ENCODE data around the gene GFAP.

Gene GFAP

DNA sequence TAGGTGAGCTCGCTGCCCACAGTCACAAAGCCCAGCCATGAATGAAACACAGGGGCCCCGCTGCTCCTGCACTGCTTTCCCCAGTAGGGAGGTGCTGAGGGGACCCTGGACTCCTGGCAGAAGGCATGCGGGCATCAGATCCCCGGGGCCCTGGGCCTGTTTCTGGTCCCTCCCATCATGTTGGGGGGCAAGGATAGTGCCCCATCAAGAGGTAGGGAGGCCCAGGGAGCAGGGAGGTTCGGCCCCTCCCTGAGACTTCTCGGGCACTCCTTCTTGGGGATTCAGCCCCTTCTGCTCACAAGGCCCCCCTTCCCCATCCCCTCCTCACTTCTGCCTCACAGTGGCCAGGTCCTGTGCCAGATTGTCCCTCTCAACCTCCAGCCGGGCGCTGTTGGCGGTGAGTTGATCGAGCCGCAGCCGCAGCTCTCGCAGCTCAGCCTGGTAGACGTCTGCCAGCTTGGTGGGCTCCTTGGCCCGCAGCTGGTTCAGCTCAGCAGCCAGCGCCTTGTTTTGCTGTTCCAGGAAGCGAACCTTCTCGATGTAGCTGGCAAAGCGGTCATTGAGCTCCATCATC, 515 bp downstream of the GFAP start:
- no peak overlapping the region for H3K4me3 ChIP-seq (replicated peaks; ENCODE audit: low read depth, low read length)
- no peak for DNase-seq (ENCODE audit: extremely low read depth, low read depth)
- TF ChIP-seq, protein P1, sequence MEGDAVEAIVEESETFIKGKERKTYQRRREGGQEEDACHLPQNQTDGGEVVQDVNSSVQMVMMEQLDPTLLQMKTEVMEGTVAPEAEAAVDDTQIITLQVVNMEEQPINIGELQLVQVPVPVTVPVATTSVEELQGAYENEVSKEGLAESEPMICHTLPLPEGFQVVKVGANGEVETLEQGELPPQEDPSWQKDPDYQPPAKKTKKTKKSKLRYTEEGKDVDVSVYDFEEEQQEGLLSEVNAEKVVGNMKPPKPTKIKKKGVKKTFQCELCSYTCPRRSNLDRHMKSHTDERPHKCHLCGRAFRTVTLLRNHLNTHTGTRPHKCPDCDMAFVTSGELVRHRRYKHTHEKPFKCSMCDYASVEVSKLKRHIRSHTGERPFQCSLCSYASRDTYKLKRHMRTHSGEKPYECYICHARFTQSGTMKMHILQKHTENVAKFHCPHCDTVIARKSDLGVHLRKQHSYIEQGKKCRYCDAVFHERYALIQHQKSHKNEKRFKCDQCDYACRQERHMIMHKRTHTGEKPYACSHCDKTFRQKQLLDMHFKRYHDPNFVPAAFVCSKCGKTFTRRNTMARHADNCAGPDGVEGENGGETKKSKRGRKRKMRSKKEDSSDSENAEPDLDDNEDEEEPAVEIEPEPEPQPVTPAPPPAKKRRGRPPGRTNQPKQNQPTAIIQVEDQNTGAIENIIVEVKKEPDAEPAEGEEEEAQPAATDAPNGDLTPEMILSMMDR (IDR thresholded peaks at IDR 0.05; ENCODE audit: low read depth, low read length, missing control alignments) = no peak

GRCh38 chr17:44914148-44914547, 1.2 kb downstream of the GFAP start:
- no peak for DNase-seq (ENCODE audit: extremely low read depth, low read depth)
- TF ChIP-seq, protein P1 (IDR thresholded peaks at IDR 0.05; ENCODE audit: low read depth, low read length, missing control alignments) = no peak
- H3K4me3 ChIP-seq (replicated peaks; ENCODE audit: low read depth, low read length) = no peak overlapping the region

DNA sequence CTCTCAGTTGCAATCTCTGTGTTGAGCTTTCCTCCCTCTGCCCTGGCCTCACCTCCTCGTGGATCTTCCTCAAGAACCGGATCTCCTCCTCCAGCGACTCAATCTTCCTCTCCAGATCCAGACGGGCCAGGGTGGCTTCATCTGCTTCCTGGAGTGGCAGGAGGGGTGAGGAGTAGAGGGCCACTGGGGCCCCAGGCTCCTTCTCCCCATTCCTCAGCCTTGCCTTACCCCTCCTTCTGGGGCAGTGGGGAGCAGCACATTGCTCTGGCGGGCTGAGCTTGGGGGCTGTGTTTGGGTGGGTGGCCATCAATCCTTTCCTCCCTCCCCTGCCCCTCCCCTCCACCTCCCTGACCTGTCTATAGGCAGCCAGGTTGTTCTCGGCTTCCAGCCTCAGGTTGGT, 1.6 kb downstream of the GFAP start:
- TF ChIP-seq, protein P1 (IDR thresholded peaks at IDR 0.05; ENCODE audit: low read depth, low read length, missing control alignments) = no peak
- no peak for DNase-seq (ENCODE audit: extremely low read depth, low read depth)
- H3K4me3 ChIP-seq (replicated peaks; ENCODE audit: low read depth, low read length) = no peak overlapping the region

GRCh38 chr17:44912763-44913544, 2.3 kb downstream of the GFAP start:
- no peak overlapping the region for H3K4me3 ChIP-seq (replicated peaks; ENCODE audit: low read depth, low read length)
- DNase-seq (ENCODE audit: extremely low read depth, low read depth) = no peak
- TF ChIP-seq, protein P1 (IDR thresholded peaks at IDR 0.05; ENCODE audit: low read depth, low read length, missing control alignments) = no peak

GRCh38 chr17:44911133-44912001, 3.9 kb downstream of the GFAP start:
- TF ChIP-seq, protein P1 (IDR thresholded peaks at IDR 0.05; ENCODE audit: low read depth, low read length, missing control alignments) = peak; percentile 56
- no peak for DNase-seq (ENCODE audit: extremely low read depth, low read depth)
- H3K4me3 ChIP-seq (replicated peaks; ENCODE audit: low read depth, low read length) = no peak overlapping the region

DNA sequence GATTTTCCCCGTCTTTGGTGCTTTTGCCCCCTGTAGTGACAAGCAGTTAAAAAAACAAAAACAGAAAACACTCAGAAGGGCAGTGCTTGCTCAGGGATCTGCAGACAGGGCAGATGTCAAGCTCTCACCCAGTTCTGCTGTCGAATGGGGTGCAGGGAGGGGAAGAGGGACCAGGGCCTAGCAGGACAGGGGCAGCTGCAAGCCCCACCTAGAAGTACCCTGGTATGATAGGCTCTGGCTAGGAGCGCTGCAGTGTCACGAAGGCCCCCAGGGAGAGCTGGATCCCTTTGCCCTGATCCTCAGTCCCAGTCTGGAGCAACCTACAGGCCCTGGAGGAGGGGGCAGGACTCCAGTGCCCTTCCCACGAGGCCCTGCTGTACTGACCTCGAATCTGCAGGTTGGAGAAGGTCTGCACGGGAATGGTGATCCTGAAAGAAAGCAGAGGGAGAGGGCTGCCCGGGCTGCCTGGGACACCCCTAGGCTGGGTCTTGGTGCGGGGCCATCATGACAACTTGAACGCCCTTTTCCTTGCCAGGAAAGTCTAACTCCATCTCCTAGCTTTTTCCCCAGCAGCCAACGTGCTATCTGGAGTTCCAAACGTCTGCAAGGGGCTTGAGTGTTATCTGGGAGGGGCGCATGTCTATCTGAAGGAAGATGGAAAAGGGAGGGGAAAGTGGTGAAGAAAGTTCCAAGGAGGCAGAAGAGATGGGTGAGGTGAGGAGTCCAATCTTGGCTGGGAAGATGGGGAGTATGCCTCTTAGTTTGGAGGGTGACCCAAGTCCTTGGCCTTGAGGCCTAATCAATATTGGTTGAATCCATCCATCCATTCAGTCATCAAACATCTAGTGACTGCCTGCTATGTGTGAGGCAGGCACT, 4.8 kb downstream of the GFAP start:
- no peak for DNase-seq (ENCODE audit: extremely low read depth, low read depth)
- TF ChIP-seq, protein P1 (IDR thresholded peaks at IDR 0.05; ENCODE audit: low read depth, low read length, missing control alignments) = no peak
- H3K4me3 ChIP-seq (replicated peaks; ENCODE audit: low read depth, low read length) = no peak overlapping the region
